GM19351 (cell line): ENCODE measurements around the gene SHMT2.

Experiments used
- ATAC-seq: cut with Tn5 transposase; IDR thresholded peaks from one replicate; pipeline ENCODE4 v1.9.1; 2021; ENCODE audit warnings: mild to moderate bottlenecking, moderate library complexity; ENCODE audit not compliant: unreplicated experiment

SHMT2 gene

DNA sequence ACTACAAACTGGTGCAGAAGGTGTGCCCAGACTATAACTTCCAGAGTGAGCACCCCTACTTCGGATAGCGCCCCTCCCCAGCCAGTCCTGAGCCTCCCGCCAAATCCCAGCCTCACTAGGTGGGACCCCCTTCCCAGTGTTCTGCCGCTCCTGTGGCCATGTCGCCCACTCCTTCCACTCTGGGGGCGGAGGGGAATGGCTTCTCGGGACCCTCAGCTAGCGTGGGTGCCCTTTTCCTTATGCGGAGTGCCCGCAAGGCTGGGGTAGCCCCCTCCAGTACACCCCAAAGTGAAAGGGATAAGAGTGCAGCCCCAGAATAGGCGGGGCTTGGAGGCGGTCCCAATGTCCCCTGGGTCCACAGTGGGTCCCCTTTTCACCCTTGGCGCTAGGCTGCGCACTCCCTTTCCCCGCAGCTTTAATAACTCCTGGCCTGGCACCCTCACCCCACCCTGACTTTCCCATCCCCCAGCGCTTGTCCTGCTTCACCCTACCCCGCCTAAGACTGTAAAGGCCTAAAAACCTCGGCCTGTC lies 3.8 kb upstream of the SHMT2 start:
- no peak for ATAC-seq

DNA sequence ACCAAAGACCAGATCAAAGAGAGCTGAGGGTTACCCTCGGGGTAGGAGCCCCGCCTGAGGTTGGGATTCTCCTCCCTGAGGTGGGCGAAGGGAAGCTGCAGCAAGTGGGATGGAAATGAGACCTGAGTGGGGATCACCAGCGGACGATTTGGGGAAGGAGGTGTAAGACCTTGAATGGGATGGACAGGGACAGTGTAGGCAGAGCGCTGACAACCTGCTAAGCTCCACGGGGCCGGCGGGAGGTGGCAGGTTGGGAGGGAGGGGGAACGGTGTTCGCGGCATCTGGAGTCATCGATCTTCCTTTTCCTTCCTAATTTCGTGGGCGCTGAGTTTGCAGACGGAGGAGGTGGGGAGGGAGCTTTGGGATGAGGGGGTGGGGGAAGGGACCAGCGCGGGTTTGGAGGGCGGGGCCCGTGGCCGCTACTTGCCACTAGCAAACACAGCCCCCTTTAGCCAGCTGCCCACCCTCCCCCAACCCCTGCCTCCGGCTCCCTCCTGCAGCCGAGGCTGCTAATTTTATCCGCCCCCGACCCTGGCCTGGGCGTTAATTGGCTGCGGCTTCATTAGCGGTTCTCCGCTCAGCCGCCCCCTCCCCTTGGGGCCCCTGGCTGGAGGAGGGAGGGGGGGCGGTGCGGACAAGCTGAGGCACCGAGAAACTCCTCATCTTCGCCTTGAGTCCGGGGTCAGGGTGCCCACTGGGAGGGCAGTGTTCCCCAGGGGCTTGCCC lies 2.8 kb upstream of the SHMT2 start:
- ATAC-seq: no peak

DNA sequence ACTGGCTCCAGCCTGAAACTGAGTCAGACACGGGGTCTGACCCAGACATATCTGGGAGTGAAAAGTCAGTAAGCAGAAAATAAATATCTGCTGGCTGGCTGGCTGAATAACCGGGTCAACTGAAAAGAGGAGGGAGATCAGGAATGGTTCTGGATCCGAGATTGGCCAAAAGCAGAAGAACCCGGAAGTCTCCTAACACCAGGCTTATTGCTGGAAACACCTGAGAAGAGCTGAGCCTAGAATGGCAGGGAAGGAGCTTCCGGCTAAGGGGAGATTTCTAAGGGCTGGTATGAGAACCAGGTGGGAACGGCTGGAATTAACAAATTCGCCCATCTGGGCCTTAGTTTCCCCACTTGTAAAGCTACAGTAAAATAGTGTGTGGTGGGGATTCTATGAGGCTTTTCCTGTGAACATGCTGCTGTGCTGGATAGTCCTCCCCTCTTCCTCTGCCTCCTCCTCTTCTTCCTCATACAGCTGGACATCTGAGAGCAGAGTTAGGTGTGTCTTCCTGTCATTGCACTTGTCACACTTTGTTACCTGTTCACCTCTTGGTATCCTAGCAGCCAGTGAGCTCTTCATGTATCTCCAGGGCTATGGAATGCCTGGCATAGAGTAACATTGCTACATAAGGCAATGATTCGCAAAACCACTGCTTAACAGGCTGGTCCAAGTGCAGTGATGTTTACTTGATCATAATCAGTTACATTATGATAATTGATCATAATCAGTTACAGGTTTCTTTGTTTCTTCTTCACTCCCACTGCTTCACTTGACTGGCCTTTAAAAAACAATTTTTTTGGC lies 2.0 kb upstream of the SHMT2 start:
- ATAC-seq: no peak

DNA sequence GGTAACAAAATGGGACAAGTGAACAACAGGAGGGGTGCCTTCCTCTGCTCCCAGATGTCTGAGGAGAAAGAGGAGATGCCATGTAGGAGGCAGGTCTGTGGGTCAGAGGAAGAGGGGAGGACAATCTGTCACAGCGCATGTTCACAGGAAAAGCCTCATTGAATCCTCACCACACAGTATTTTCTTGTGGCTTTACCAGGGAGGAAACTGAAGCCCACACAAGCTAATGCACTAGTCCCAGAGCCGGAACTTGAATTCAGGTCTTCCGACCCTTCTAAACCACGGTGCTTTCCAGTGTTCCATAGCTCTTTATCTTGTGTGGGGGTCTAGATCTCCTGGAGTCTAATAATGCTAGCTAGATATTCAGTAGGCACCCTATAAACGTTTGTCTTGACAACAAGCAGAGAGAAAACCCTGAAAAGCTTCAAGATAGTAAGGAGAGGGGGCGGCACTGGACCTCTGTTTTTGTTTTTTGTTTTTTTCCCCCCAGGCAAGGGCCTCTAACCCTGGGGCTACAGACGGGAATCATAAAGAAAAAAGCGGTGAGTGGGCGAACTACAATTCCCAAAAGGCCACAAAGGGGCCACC lies 371 bp upstream of the SHMT2 start:
- peak; percentile 6 for ATAC-seq

DNA sequence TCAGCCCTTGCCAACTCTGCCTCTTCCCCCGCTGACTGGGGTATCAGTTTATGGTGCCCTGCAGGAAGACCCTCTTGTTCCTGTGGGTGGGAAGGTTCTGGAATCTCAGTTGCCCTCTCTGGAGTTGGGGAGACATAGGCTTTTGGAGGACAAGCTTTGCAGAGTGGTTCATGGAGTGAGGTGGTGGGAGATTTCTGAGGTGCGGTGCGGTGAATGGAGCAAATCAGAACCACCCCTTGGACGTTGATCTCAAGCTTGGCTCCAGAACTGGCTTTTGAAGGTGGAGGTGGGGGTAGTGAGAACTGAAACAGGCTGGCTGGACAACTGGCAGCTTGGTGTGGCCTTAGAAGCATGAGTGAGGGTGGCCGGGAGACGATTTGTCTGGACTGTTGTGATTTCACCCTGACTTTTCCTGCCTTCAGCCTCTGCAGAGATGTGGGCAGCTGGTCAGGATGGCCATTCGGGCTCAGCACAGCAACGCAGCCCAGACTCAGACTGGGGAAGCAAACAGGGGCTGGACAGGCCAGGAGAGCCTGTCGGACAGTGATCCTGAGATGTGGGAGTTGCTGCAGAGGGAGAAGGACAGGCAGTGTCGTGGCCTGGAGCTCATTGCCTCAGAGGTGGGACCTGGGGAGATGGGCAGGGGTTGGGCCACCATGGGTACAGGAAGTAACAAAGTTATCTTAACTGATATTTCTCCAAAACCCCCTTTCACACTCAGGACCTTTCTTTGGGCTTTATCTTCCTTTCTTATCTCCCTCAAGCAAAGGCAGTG lies 1.1 kb downstream of the SHMT2 start:
- no peak for ATAC-seq

DNA sequence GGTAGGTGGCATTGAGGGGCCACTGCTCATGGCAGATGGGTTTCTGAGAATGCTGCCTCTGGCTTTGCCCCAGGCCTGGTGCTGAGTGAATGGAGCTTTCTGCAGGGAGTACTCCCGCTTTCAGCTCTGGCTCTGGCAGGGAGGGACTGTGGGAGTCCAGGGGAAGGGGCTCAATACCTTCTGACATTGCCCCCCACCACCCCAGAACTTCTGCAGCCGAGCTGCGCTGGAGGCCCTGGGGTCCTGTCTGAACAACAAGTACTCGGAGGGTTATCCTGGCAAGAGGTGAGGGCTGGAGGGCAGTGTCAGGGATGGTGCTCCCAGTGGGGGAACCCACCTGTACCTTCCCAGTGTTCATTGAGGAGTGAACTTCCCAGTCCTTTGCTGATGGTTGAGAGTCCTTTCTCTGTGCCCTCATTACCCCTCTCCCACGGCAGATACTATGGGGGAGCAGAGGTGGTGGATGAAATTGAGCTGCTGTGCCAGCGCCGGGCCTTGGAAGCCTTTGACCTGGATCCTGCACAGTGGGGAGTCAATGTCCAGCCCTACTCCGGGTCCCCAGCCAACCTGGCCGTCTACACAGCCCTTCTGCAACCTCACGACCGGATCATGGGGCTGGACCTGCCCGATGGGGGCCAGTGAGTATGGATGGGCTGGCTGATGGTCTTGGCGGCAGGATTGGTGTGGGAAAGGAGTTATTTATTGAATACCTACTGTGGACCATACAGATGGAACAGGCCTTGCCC lies 1.9 kb downstream of the SHMT2 start:
- no peak for ATAC-seq

DNA sequence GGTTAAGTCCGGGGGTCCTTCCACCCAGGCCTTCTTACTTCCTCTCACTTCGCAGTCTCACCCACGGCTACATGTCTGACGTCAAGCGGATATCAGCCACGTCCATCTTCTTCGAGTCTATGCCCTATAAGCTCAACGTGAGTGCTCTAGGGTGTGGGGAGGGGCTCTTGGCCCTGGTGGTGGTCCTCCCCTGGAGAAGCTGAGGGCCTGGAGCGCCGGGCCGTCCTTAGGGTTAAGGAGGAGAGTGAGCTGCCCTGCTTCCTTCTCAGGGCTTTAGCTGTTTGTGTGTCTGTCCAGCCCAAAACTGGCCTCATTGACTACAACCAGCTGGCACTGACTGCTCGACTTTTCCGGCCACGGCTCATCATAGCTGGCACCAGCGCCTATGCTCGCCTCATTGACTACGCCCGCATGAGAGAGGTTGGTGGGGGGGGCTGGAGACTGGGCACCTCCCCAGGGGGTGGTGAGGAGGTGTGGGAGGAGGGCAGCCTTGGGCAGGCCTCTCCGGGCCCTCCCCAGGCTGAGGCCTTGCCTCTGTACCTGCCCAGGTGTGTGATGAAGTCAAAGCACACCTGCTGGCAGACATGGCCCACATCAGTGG lies 2.7 kb downstream of the SHMT2 start:
- no peak for ATAC-seq

DNA sequence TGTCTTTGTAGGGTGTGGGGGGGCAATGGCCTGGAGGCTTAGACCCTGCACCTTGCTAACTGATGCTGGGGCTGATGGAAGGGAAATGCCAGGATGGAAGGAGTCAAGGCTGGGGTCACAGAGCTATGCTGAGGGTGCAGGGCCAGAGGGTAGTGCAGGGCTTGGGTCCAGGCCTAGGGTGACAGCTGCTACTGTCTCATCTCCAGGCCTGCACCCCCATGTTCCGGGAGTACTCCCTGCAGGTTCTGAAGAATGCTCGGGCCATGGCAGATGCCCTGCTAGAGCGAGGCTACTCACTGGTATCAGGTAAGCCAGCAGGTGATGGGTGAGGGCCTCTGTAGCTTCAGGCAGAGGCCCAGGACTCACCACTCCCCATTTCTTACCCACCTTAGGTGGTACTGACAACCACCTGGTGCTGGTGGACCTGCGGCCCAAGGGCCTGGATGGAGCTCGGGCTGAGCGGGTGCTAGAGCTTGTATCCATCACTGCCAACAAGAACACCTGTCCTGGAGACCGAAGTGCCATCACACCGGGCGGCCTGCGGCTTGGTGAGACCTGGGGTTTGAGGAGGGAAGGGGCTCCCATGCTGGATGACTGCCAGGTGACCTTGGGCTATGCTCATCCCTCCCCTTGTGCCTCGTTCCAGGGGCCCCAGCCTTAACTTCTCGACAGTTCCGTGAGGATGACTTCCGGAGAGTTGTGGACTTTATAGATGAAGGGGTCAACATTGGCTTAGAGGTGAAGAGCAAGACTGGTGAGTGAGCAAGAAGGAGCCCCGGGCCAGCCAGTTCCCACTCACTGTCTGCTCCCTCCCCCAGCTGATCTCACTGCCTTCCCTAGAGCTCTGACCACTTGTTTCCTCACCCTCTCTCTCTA lies 4.1 kb downstream of the SHMT2 start:
- no peak for ATAC-seq

DNA sequence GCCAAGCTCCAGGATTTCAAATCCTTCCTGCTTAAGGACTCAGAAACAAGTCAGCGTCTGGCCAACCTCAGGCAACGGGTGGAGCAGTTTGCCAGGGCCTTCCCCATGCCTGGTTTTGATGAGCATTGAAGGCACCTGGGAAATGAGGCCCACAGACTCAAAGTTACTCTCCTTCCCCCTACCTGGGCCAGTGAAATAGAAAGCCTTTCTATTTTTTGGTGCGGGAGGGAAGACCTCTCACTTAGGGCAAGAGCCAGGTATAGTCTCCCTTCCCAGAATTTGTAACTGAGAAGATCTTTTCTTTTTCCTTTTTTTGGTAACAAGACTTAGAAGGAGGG lies 4.7 kb downstream of the SHMT2 start:
- ATAC-seq: no peak

DNA sequence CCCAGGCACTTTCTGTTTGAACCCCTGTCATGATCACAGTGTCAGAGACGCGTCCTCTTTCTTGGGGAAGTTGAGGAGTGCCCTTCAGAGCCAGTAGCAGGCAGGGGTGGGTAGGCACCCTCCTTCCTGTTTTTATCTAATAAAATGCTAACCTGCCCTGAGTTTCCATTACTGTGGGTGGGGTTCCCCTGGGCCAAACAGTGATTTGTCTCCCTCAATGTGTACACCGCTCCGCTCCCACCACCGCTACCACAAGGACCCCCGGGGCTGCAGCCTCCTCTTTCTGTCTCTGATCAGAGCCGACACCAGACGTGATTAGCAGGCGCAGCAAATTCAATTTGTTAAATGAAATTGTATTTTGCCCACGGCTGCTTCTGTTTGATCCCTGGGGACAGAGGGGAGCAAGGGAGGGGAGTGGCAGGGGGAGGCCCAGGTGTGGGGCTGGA lies 5.1 kb downstream of the SHMT2 start:
- ATAC-seq: no peak

DNA sequence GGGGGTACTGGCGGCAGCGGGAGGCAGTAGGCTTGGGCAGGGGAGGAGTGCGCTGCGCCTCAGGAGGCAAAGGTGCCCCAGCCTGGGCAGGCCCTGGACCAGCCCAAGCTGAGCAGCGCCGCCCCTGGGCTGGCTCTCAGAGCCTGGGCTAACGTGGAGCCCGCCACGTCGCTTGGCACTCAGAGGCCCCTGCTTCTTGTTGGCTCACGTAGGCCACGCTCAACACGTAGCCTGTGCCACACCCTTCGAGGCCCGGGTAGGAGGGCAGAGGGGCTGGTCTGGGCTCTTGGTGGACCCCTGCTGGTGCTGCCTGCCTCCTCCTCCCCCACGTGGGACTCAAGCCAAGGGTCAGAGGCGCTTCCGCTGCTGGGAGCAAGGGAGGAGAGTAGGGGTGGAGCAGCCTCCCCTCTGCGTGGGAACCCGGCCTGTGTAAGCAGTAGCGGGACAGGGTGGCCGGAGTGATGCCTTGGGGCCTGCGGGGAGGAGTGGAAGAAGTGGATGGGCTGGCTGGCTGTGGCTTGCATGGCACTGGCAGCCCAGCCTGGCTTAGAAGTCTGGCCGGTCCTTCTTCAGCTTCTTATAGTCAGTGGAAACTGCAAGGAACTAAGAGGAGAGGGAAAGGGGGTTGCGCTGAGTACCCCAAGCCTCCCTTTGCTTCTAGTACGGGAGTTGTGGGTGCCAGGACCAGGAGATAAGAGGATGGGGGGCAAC lies 5.7 kb downstream of the SHMT2 start:
- no peak for ATAC-seq

DNA sequence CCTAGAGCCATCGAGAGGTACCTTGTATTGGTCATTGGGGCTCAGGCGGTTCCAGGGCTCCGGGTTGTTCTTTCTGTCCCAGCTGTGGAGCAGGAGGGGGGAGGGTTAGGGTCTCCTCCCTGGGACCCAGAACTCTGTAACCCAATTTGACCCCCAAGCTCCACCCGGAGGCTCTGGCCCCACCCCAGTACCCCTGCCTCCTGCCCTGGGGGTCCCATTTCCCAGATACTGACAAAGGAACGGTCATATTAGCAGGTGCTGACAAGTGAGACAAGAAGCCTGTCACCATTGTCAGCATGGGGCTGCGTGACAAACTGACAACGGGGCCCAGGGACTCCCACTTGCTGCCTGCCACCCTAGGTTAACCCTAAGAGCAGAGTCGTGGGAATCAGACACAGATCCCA lies 6.2 kb downstream of the SHMT2 start:
- no peak for ATAC-seq

DNA sequence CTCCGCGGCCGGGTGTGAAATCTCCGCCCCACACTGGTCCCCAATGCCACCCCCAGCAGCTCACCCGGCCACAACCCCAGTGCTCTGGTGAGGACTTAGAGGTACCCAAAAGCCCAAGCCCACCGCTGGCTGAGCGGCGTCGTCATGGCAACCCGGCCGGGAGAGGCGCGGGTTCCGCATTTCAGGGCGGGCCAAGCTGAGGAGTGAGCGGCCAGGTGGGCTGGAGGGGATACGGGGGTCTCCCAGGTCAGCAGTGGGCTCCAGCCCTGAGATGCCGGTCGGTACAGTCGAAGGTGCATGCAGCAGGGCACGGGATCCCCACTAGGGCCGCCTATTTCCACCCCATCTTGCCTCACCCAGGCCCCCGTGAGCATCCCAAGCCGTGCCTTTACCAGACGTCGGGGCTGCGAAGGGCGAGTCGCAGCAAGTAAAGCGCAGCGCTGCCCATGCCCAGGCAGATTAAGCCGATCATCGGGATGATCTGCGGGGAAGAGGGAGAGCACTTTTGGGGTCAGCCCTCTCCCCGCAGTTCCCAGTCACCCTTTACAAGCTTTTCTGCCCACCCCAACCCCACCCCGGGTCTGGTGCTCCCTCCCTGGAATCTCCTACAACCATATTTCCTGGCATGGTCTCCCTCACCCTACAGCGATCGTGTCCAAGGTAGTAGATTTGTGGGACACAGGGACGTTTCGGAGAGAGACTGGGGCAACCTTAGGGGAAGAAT lies 6.9 kb downstream of the SHMT2 start:
- ATAC-seq: no peak

DNA sequence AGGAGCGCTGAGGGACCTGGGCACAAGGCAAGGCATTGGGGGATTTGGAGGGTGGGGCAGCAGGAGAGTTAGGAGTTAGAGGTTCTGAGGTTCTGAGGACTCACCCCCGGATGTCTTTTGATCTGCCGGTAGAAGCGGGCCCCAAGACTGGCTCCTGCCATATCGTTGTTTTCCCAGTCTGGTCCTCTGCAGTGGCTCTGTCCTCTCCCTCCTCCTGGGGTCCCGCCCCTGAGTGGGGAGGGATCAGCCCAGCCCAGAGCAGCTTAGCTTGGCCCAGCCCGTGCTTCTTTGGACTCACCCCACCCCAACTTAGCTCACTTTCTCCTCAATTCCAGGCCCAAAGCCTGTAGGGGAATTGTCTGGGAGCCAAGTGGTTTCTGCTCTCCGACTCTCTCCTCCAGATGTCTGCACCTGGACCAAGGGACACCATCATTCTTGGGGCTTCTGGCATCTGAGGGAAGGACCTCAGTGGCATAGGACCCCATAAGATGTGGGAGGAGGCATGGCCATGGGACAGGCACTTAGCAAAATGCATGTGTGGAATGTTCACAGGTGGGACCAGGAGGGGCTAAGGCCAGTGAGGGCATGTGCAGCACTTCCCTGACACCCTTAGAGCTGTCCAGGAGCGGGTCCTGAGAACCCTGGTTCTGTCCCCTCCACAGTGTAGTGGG lies 7.5 kb downstream of the SHMT2 start:
- no peak for ATAC-seq

DNA sequence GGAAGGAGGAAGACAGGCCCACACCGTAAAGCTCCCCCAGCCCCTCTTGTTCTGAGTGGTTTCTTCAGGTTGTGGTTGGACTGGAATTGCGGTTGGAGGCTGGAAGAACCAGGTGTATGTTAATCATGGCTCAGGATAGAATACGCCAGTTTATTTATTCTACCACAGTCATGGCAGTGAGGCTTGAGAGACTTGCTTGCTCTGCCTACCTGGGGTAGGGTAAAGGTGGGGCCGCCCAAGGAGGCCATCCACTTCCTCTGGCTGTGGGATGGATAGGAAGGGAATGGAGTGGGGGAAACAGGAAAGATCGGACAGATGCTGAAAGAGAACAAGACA lies 8.1 kb downstream of the SHMT2 start:
- ATAC-seq: no peak

DNA sequence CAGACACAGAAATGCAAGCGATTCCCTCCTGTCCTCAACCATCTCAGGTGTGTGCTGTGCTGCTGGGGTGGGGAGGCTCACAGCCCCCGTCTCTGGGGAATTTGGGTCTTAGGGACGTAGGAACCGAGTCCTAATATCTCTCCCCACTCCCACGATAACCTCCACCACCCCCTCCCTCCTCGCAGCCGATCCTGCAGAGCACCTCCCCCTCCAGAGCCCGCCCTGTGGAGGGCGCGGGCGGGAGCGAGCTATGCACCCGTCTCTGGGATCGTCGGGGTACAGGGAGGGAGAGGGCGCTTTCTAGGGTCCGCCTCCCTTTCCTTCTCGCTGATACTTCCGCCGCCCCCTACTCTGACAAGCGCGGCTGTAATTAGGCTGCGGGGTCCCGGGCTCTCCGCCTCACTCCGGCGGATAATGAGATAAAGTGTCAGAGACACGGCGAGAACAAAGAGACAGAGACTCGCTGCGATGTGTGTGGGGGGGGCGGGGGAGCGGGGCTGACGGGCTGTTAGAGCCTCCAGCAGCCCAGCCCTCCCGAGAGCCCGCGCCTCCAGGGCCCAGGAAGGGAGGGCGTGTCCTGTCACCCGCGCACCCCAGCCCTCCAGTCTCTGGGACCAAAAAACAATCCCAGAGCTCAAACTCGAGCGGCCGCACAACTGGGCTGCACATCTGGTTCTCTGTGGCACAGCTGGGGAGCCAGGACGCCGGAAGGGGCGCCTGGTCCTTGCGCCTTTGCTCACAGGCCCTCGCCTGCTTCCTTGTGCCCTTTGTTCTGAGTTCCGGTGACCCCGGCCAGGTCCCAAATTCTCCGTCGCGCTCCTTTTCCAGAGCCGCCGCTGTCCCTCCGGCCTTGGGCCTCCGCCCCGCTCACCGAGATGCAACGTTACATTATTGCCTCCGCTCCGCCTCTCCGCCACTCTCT lies 8.7 kb downstream of the SHMT2 start:
- ATAC-seq: no peak
